ENCODE data around the gene SNTG2.

GRCh38 chr2:1233281-1233680 is 282.6 kb downstream of the SNTG2 start:
- TF ChIP-seq CTCF (conservative IDR thresholded peaks at IDR 0.05; ENCODE audit: low read length) (no peak), EZH2phosphoT487 (IDR thresholded peaks at IDR 0.05; ENCODE audit: borderline replicate concordance) (no peak)
